Choroid plexus epithelial cell (primary cell): ENCODE measurements around the gene COL5A2.

Experiments used
- DNase-seq: peaks from one replicate; pipeline ENCODE4 v3.0.0-alpha.2; 2010; ENCODE audit warnings: low read depth
- H3K4me3 ChIP-seq: 2 replicates; pipeline ENCODE4 v1.5.1; 2011; ENCODE audit warnings: low read depth, mild to moderate bottlenecking, control low read depth, low read length, moderate library complexity
- TF ChIP-seq, protein P1 (sequence below): conservative IDR thresholded peaks from 2 replicates; pipeline ENCODE4 v1.5.1; 2011; ENCODE audit warnings: low read depth, mild to moderate bottlenecking, control low read depth, inconsistent platforms, low read length, moderate library complexity

The COL5A2 gene

GRCh38 chr2:189083606-189084005 is 96.0 kb downstream of the COL5A2 start:
- no peak for DNase-seq
- H3K4me3 ChIP-seq = no peak overlapping the region
- TF ChIP-seq, protein P1, sequence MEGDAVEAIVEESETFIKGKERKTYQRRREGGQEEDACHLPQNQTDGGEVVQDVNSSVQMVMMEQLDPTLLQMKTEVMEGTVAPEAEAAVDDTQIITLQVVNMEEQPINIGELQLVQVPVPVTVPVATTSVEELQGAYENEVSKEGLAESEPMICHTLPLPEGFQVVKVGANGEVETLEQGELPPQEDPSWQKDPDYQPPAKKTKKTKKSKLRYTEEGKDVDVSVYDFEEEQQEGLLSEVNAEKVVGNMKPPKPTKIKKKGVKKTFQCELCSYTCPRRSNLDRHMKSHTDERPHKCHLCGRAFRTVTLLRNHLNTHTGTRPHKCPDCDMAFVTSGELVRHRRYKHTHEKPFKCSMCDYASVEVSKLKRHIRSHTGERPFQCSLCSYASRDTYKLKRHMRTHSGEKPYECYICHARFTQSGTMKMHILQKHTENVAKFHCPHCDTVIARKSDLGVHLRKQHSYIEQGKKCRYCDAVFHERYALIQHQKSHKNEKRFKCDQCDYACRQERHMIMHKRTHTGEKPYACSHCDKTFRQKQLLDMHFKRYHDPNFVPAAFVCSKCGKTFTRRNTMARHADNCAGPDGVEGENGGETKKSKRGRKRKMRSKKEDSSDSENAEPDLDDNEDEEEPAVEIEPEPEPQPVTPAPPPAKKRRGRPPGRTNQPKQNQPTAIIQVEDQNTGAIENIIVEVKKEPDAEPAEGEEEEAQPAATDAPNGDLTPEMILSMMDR = no peak

- no peak for DNase-seq
- no peak overlapping the region for H3K4me3 ChIP-seq
- TF ChIP-seq, protein P1 = no peak
Observed at GRCh38 chr2:189083106-189083505, 96.5 kb downstream of the COL5A2 start.

DNA sequence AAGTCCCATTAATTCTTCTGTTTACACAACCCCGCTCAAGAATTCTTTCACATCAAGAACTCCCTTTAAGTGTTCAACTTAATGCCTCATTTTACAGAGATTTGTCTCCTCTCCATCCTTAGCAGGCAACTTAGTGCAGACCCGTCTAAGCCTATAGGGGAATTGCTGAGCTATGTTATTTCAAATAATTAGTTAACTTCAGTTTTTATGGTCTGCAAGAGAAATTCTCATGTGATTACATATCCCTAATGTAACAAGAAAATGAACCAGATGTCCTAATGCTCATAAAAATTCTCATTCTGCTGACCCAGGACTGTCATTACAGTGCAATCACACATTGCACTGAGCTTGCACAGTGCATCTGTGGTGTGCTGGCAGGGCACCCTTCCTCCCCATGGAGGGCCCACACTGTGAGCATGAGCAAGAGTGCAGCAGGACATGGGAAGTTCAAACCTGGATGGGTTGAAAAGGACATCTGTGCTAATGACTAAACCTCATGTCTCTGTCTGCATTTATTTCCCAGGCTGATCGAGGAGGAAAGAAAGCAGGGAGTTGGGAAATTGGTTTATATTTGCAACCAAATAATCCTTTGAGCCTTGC is 97.1 kb downstream of the COL5A2 start:
- TF ChIP-seq, protein P1 = no peak
- DNase-seq = peak; percentile 89
- no peak overlapping the region for H3K4me3 ChIP-seq

DNA sequence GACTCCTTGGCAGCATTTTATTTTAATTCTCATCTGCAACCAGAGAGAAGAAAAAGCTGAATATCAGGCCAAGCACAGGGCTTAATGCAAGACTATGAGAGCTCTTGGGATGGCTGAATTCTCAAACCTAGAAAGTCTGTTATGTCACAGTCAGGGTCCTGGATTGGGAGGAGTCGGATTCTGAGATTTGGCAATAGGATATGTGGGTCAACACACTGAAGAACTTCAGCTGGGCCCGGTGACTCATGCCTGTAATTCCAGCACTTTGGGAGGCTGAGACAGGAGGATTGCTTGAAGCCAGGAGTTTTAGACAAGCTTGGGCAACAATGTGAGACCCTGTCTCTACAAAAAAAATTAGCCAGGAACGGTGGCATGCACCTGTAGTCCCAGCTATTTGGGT is 103.0 kb downstream of the COL5A2 start:
- peak; percentile 72 for DNase-seq
- TF ChIP-seq, protein P1 = no peak
- H3K4me3 ChIP-seq = no peak overlapping the region

DNA sequence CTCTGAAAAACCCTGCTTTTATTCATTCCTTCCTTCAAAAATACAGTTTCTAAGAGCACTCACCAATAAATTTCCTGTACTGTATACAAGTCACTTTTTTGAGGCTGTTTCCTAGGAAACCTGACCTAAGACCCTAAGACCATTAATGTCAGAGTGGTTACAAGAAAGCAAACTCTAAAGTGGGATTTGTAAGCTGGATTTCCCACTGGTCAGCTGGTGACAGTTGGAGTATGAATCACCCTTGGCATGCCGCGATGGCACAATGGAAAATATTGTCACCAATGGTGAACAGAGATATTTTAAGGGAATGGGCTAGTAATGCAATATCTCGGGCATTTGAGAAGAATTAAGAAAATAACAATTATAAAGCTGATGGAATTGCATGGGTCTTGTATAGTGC is 103.4 kb downstream of the COL5A2 start:
- H3K4me3 ChIP-seq = no peak overlapping the region
- TF ChIP-seq, protein P1 = no peak
- DNase-seq = no peak

- TF ChIP-seq, protein P1 = no peak
- H3K4me3 ChIP-seq = no peak overlapping the region
- DNase-seq = no peak
Observed at GRCh38 chr2:189074506-189074905, 105.1 kb downstream of the COL5A2 start.

- TF ChIP-seq, protein P1 = no peak
- H3K4me3 ChIP-seq = no peak overlapping the region
- no peak for DNase-seq
Observed at GRCh38 chr2:189072036-189072435, 107.5 kb downstream of the COL5A2 start.
